ENCODE data around the gene USH1G. TPM values are rescaled to one million over a fixed set of nuclear protein-coding genes. Genes with fewer than 3 reads are reported as not detected.

The USH1G gene
- total RNA-seq, 1 donor from 2014 or later = 0.18 TPM

GRCh38 chr17:74937064-74938051 lies 14.3 kb upstream of the USH1G start:
- H3K4me3 Mint-ChIP-seq (ENCODE audit: unreplicated experiment) = no peak overlapping the region
- no peaks in the 10 kb centered on the region for H3K36me3 Mint-ChIP-seq (ENCODE audit: low read depth, unreplicated experiment)
- H3K27me3 Mint-ChIP-seq (ENCODE audit: unreplicated experiment) = peaks cover 20% of the 10 kb centered on the region
- H3K9me3 Mint-ChIP-seq (ENCODE audit: unreplicated experiment) = no peaks in the 10 kb centered on the region
- no peak for DNase-seq (ENCODE audit: low spot score)
- H3K27ac Mint-ChIP-seq (ENCODE audit: unreplicated experiment) = no peak overlapping the region
- H3K4me1 Mint-ChIP-seq (ENCODE audit: unreplicated experiment) = peaks cover 8% of the 10 kb centered on the region
- TF ChIP-seq CTCF (IDR thresholded peaks at IDR 0.05; ENCODE audit: unreplicated experiment) = no peak

GRCh38 chr17:74936470-74936799 lies 13.4 kb upstream of the USH1G start:
- H3K4me1 Mint-ChIP-seq (ENCODE audit: unreplicated experiment) = peaks cover 8% of the 10 kb centered on the region
- no peaks in the 10 kb centered on the region for H3K36me3 Mint-ChIP-seq (ENCODE audit: low read depth, unreplicated experiment)
- no peak for DNase-seq (ENCODE audit: low spot score)
- no peaks in the 10 kb centered on the region for H3K9me3 Mint-ChIP-seq (ENCODE audit: unreplicated experiment)
- no peak for TF ChIP-seq CTCF (IDR thresholded peaks at IDR 0.05; ENCODE audit: unreplicated experiment)
- no peak overlapping the region for H3K4me3 Mint-ChIP-seq (ENCODE audit: unreplicated experiment)
- no peak overlapping the region for H3K27ac Mint-ChIP-seq (ENCODE audit: unreplicated experiment)
- peaks cover 20% of the 10 kb centered on the region for H3K27me3 Mint-ChIP-seq (ENCODE audit: unreplicated experiment)

GRCh38 chr17:74935585-74936469 lies 12.8 kb upstream of the USH1G start, which contains the start of gene OTOP3:
Gene OTOP3 (plus strand): TSS chr17:74935898. CDS start chr17:74935922, 24 bp downstream.
- H3K36me3 Mint-ChIP-seq (ENCODE audit: low read depth, unreplicated experiment) = no peaks in the 10 kb centered on the region
- TF ChIP-seq CTCF (IDR thresholded peaks at IDR 0.05; ENCODE audit: unreplicated experiment) = no peak
- H3K4me3 Mint-ChIP-seq (ENCODE audit: unreplicated experiment) = no peak within 1 kb of the TSS
- no peaks in the 10 kb centered on the region for H3K9me3 Mint-ChIP-seq (ENCODE audit: unreplicated experiment)
- H3K27me3 Mint-ChIP-seq (ENCODE audit: unreplicated experiment) = peaks cover 20% of the 10 kb centered on the region
- H3K4me1 Mint-ChIP-seq (ENCODE audit: unreplicated experiment) = peaks cover 8% of the 10 kb centered on the region
- H3K27ac Mint-ChIP-seq (ENCODE audit: unreplicated experiment) = no peak within 1 kb of the TSS
- DNase-seq (ENCODE audit: low spot score) = no peak

- Mint-ChIP-seq H3K27me3 (ENCODE audit: unreplicated experiment) (peaks cover 20% of the 10 kb centered on the region), H3K4me1 (ENCODE audit: unreplicated experiment) (peaks cover 8% of the 10 kb centered on the region), H3K9me3 (ENCODE audit: unreplicated experiment) (no peaks in the 10 kb centered on the region), H3K27ac (ENCODE audit: unreplicated experiment) (no peak overlapping the region), H3K36me3 (ENCODE audit: low read depth, unreplicated experiment) (no peaks in the 10 kb centered on the region), H3K4me3 (ENCODE audit: unreplicated experiment) (no peak overlapping the region)
- no peak for DNase-seq (ENCODE audit: low spot score)
- TF ChIP-seq CTCF (IDR thresholded peaks at IDR 0.05; ENCODE audit: unreplicated experiment) = no peak
Observed at GRCh38 chr17:74935048-74935447, 12.0 kb upstream of the USH1G start.
